NAMALWA (cell line): Measurements from ENCODE around the gene BRME1.
A peak's percentile ranks its signal among the peaks of the same experiment; 100 is the strongest.
"Not testable (repeated sequence)": the region's sequence is repeated elsewhere in the genome, so short reads cannot be mapped to it uniquely, and the experiment has no call there.

ENCODE experiments used
- DNase-seq: peaks from one replicate; pipeline ENCODE4 v3.0.0-alpha.2; 2015; ENCODE audit warnings: low spot score

BRME1 gene

GRCh38 chr19:13926010-13926409, 20.1 kb upstream of the BRME1 start:
- no peak for DNase-seq

DNA sequence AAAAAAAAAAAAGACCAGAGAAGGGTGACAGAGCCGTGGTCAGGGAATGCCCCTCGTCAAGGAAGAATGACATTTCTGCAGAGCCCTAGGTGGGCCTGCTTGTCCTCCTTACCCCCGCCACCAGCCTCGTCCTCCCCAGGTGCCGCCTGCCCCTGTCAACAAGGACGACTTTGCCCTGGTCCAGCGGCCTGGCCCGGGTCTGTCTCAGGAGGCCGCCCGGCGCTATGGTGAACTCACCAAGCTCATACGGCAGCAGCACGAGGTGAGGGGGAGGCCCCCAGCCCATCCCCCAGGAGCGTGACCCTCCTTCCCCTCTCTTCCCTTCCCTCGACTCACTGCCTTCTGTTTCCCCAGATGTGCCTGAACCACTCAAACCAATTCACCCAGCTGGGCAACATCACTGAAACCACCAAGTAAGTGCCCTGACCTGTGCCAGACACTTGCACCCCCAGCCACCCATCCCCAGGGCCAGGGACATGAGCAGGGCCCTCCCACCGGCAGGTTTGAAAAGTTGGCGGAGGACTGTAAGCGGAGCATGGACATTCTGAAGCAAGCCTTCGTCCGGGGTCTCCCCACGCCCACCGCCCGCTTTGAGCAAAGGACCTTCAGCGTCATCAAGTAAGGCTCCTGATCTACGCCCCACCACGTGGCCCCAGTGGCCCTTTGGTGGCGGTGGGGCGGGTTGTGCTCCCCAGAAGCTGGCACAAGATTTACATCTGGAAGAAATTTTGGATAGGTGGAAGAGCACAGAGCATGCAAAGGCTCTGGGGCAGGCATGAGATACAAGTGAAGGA, 17.5 kb upstream of the BRME1 start:
- DNase-seq, result no peak

- not testable (repeated sequence) for DNase-seq
Measured at GRCh38 chr19:13922118-13922517, 16.2 kb upstream of the BRME1 start.

GRCh38 chr19:13920940-13921747, 15.2 kb upstream of the BRME1 start:
- DNase-seq, result peak; percentile 94

DNA sequence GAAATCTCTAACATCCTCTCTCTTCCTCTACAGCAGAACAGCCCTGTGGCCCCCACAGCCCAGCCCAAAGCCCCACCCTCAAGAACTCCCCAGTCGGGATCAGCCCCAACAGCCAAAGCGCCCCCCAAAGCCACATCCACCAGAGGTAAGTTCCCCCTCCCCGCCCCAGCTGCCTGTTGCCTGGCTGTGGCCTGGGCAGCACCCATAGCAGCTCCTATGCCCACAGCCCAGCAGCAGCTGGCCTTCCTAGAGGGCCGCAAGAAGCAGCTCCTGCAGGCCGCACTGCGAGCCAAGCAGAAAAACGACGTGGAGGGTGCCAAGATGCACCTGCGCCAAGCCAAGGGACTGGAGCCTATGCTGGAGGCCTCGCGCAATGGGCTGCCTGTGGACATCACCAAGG, 14.6 kb upstream of the BRME1 start:
- no peak for DNase-seq

DNA sequence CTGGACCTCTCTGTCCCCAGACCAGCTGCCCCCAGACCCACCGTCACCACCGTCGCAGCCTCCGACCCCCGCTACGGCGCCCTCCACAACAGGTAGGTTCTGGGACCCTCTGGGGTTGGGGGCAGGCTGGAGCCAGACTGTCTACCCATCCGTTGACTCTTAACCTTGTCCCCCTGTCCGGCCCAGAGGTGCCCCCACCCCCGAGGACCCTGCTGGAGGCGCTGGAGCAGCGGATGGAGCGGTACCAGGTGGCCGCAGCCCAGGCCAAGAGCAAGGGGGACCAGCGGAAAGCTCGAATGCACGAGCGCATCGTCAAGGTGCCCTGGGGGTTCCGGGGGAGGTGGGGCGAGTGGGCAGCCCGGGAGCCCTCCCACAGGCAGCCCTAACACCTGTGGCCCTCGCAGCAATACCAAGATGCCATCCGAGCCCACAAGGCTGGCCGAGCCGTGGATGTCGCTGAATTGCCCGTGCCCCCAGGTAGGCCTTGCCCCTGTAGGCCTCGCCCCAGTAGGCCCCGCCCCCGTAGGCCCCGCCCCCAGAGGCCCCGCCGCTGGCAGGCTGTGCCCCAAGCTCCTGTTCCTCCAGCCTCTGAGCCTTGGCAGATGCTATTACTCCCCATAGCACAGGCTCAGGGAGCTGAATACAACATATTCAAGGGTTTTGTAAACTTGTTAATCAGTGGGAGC, 13.0 kb upstream of the BRME1 start:
- no peak for DNase-seq

DNA sequence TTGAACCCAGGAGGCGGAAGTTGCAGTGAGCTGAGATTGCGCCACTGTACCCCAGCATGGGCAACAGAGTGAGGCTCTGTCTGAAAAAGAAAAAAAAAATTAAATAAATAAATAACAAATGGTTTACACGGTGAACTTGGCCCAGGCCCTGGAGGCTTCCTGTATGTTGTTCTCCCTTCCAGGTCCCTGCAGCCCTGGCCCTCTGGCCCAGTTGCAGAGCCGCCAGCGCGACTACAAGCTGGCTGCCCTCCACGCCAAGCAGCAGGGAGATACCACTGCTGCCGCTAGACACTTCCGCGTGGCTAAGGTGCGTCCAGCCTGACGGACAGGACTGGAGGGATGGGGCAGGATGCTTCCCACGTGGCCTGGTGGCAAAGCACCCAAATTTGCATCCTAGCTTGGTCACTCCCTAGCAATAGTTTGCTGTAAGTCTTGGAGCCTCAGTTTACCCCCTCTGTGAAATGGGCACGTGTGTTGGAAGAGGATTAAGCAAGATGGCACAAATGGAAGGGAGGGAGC, 12.0 kb upstream of the BRME1 start:
- DNase-seq, result no peak

- no peak for DNase-seq
Measured at GRCh38 chr19:13914777-13915176, 8.9 kb upstream of the BRME1 start.

- DNase-seq, result no peak
Measured at GRCh38 chr19:13913352-13913751, 7.4 kb upstream of the BRME1 start.

DNA sequence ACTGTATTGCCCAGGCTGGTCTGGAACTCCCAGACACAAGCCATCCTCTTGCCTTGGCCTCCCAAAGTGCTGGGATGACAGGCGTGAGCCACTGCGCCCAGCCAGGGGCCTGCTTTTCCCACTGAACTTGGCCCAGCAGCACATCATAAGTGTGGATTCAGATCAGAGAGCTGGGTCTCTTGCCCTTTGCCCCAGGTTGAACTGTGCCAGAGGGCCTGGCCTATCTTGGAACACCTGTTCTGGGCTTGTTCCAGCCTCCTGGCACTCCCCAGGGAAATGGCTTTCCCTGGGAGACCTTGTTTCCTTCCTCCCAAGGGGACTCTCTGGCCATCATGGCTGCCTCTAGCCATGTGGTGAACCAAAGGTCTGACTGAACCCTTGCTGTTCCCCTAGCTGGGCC, 3.5 kb upstream of the BRME1 start:
- no peak for DNase-seq

- DNase-seq, result no peak
Measured at GRCh38 chr19:13908674-13909073, 2.8 kb upstream of the BRME1 start.

- DNase-seq, result no peak
Measured at GRCh38 chr19:13906910-13907309, 993 bp upstream of the BRME1 start.

DNA sequence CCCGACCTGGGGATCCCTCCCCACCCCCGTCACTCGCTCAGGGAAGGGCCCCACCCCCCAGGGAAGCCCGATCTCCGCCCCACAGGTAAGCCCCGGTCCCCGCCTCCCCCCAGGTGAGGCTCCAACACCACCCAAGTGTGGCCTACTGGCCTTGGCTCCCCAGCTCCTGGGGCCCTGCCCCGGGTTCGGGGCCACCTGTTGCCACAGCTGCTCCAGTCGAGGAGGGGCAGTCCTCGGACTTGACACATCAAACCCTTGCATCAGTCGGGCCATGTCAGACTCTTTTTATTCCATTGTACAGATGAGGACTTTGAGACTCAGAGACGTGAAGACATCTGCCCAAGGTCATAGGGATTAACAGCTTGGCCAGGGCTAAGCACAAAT, 596 bp upstream of the BRME1 start:
- DNase-seq, result peak; percentile 52

DNA sequence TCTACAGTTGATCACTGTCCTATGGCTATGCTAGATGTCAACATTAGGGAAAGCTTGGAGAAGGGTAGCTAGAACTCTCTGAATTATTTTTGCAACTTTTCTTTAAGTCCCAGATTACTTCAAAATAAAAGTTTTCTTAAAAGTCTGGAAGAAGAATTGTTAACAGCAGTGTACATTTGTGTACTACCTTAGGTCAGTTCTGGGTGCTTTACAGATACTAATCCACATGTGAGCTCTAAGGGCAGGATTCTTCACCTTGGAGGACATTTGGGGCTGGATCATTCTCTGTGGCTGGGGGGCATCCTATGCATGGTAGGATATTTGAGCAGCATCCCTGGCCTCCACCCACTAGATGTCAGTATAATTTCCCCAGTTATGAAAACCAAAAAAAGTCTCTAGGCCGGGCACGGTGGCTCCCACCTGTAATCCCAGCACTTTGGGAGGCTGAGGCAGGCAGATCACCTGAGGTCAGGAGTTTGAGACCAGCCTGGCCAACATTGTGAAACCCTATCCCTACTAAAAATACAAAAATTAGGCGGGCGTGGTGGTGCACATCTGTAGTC, 2.8 kb downstream of the BRME1 start:
- DNase-seq, result peak; percentile 65

GRCh38 chr19:13899912-13900584, 5.9 kb downstream of the BRME1 start:
- DNase-seq, result no peak

DNA sequence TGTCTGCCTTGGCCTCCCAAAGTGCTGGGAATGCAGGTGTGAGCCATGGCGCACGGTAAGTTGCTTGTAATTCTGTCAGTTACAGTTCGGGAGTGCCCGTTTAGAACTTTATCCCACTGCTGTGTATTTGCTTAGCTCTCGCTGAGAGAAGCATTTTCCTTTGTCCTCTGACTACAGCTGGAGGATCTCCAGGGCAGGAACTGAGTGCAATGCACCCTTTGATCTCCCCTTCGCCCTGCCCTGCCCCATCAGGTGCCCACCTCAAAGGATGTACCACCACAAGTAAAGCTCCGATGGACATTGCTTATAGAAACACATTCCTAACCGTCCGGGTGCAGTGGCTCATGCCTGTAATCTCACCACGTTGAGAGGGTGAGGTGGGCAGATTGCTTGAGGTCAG, 6.5 kb downstream of the BRME1 start:
- no peak for DNase-seq

- no peak for DNase-seq
Measured at GRCh38 chr19:13896227-13896626, 9.7 kb downstream of the BRME1 start.

- no peak for DNase-seq
Measured at GRCh38 chr19:13894552-13894951, 11.4 kb downstream of the BRME1 start.

GRCh38 chr19:13892870-13893269, 13.0 kb downstream of the BRME1 start:
- no peak for DNase-seq

- no peak for DNase-seq
Measured at GRCh38 chr19:13890136-13890535, 15.8 kb downstream of the BRME1 start.

DNA sequence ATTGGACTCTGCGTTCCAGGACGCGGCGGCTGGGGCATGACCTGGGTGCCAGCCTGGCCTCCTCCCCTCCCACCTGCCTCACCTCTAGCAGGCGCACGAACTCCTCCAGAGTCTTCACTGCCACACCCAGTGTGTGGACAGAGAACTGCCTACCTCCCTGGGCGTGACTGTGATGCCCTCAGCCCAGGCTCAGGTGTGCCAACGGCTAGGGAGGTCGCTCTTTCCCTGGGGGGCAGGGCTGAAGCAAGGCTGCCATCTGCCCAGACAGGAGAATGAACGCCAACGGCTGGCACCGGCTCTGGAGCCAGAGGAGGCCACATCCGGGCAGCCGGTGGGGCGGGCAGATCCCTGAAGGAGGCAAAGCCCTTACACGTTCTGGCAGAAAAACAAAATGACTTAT, 17.6 kb downstream of the BRME1 start:
- DNase-seq, result no peak

DNA sequence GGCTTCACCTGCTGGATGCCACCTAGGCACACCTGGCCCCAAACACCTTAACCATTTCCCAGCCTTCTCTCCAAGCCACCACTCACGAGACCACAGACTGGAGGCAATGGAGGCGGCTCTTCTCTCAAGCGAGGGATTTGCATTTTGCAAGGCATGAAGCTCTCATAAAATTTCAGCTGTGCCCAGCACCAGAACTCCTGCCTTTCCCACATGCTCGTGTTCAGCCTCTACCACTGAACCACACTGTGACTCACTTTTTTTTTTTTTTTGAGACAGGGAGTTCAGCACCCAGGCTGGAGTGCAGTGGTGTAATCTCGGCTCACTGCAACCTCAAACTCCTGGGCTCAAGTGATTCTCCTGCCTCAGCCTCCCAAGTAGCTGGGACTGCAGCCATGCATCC, 18.4 kb downstream of the BRME1 start:
- DNase-seq, result no peak
